ENCODE results near the gene TSC22D4.

Gene TSC22D4

DNA sequence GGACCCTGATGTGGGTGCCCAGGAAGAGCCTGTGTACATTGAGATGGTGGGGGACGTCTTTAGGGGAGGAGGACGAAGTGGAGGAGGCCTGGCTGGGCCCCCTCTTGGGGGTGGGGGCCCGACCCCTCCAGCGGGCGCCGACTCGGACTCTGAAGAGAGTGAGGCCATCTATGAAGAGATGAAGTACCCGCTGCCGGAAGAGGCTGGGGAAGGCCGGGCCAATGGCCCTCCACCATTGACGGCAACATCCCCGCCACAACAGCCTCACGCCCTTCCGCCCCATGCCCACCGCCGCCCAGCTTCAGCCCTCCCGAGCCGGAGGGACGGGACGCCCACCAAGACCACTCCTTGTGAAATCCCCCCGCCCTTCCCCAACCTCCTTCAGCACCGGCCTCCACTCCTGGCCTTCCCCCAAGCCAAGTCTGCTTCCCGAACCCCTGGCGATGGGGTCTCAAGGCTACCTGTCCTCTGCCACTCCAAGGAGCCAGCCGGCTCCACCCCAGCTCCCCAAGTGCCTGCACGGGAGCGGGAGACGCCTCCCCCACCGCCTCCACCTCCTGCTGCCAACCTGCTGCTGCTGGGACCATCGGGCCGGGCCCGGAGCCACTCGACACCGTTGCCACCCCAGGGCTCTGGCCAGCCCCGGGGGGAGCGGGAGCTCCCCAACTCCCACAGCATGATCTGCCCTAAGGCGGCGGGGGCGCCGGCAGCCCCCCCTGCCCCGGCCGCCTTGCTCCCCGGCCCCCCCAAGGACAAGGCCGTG, 9.5 kb upstream of the TSC22D4 start:
- H3K79me2 ChIP-seq (ENCODE audit: control insufficient read depth, insufficient read depth, low read length, poor library complexity): no peaks in the 10 kb centered on the region

DNA sequence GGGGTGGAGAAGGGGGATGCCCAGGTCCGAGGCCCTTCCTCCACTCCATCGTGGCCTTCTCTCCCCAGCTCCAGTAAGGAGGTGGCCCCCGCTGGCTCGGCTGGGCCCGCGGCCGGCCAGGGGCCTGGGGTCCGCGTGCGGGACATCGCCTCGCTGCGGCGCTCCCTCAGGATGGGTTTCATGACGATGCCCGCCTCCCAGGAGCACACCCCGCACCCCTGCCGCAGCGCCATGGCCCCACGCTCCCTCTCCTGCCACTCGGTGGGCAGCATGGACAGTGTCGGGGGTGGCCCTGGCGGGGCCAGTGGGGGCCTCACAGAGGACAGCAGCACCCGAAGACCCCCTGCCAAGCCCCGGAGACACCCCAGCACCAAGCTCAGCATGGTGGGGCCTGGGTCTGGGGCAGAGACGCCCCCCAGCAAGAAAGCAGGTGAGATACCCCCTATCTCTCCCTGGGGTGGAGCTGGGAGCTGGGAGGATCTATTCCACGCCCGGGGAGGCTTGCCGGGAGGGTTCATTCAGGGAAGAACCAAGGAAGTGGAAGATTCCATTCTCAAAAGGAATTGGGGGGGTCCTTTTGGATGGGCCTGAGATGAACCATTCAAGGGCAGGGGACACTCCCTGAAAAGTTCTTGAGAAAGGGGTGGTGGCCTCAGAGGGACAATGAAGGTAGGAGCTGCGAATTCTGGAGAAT, 7.9 kb upstream of the TSC22D4 start:
- H2BK12ac ChIP-seq (ENCODE audit: low read length): no peak overlapping the region
- H4K12ac ChIP-seq (ENCODE audit: low read depth, low read length): no peak overlapping the region
- H3K27me3 ChIP-seq (ENCODE audit: insufficient read depth, low read length): no peaks in the 10 kb centered on the region
- H4K8ac ChIP-seq (ENCODE audit: low read depth, low read length): no peak overlapping the region
- H3K23ac ChIP-seq (ENCODE audit: low read length): no peak overlapping the region
- no peak overlapping the region for H3K9ac ChIP-seq (ENCODE audit: low read length)
- H3K14ac ChIP-seq (ENCODE audit: low read length): no peak overlapping the region
- no peaks in the 10 kb centered on the region for H3K36me3 ChIP-seq (ENCODE audit: control insufficient read depth in 1 of 2, insufficient read depth in 2 of 2, low read length in 2 of 2)
- H3K4ac ChIP-seq (ENCODE audit: low read depth, low read length): no peak overlapping the region
- no peaks in the 10 kb centered on the region for H3K9me3 ChIP-seq (ENCODE audit: insufficient read depth, low read depth, low read length)
- no CpG with 5 or more reads among the region's 30 CpGs for WGBS (ENCODE audit: extremely low coverage, insufficient coverage, insufficient read length)
- no peak overlapping the region for H4K91ac ChIP-seq (ENCODE audit: low read depth, low read length)
- H3K27ac ChIP-seq (ENCODE audit: low read depth, low read length): no peak overlapping the region
- DNase-seq: no peak
- no peak overlapping the region for H3K18ac ChIP-seq (ENCODE audit: low read length)
- H2AK5ac ChIP-seq (ENCODE audit: low read length): no peak overlapping the region
- no peaks in the 10 kb centered on the region for H3K79me2 ChIP-seq (ENCODE audit: control insufficient read depth, insufficient read depth, low read length, poor library complexity)
- no peak overlapping the region for H2AFZ ChIP-seq (ENCODE audit: insufficient read depth, low read length, poor library complexity)
- no peak overlapping the region for H3K4me2 ChIP-seq (ENCODE audit: low read length)
- no peak overlapping the region for H2BK5ac ChIP-seq (ENCODE audit: low read depth, low read length, poor library complexity)
- no peak overlapping the region for H3K4me3 ChIP-seq (ENCODE audit: low read depth, low read length)
- H3K79me1 ChIP-seq (ENCODE audit: low read length): peaks cover 2% of the 10 kb centered on the region
- H3K4me1 ChIP-seq (ENCODE audit: control insufficient read depth in 1 of 2, insufficient read depth in 2 of 2, low read length in 2 of 2): peaks cover 2 to 3% of the 10 kb centered on the region in 2 experiments
- no peak overlapping the region for H2BK120ac ChIP-seq (ENCODE audit: insufficient read depth, low read length, poor library complexity)

More for the DNA sequence above, 9.5 kb upstream of the TSC22D4 start:
- H3K4ac ChIP-seq (ENCODE audit: low read depth, low read length): no peak overlapping the region
- H2BK12ac ChIP-seq (ENCODE audit: low read length): no peak overlapping the region
- H3K79me1 ChIP-seq (ENCODE audit: low read length): peaks cover 2% of the 10 kb centered on the region
- H3K14ac ChIP-seq (ENCODE audit: low read length): no peak overlapping the region
- no peak overlapping the region for H3K18ac ChIP-seq (ENCODE audit: low read length)
- H2AK5ac ChIP-seq (ENCODE audit: low read length): no peak overlapping the region
- no peak overlapping the region for H3K9ac ChIP-seq (ENCODE audit: low read length)
- no peak overlapping the region for H4K12ac ChIP-seq (ENCODE audit: low read depth, low read length)
- H3K9me3 ChIP-seq (ENCODE audit: insufficient read depth, low read depth, low read length): no peaks in the 10 kb centered on the region
- no peak overlapping the region for H3K4me2 ChIP-seq (ENCODE audit: low read length)
- H4K8ac ChIP-seq (ENCODE audit: low read depth, low read length): no peak overlapping the region
- no peak overlapping the region for H3K27ac ChIP-seq (ENCODE audit: low read depth, low read length)
- no peak overlapping the region for H2AFZ ChIP-seq (ENCODE audit: insufficient read depth, low read length, poor library complexity)
- no peak overlapping the region for H2BK120ac ChIP-seq (ENCODE audit: insufficient read depth, low read length, poor library complexity)
- DNase-seq: no peak
- no peak overlapping the region for H3K23ac ChIP-seq (ENCODE audit: low read length)
- H2BK5ac ChIP-seq (ENCODE audit: low read depth, low read length, poor library complexity): no peak overlapping the region
- no peaks in the 10 kb centered on the region for H3K36me3 ChIP-seq (ENCODE audit: control insufficient read depth in 1 of 2, insufficient read depth in 2 of 2, low read length in 2 of 2)
- no peaks in the 10 kb centered on the region for H3K4me1 ChIP-seq (ENCODE audit: control insufficient read depth in 1 of 2, insufficient read depth in 2 of 2, low read length in 2 of 2)
- peaks cover 3% of the 10 kb centered on the region for H3K27me3 ChIP-seq (ENCODE audit: insufficient read depth, low read length)
- H4K91ac ChIP-seq (ENCODE audit: low read depth, low read length): no peak overlapping the region
- H3K4me3 ChIP-seq (ENCODE audit: low read depth, low read length): no peak overlapping the region
- no CpG with 5 or more reads among the region's 44 CpGs for WGBS (ENCODE audit: extremely low coverage, insufficient coverage, insufficient read length)

DNA sequence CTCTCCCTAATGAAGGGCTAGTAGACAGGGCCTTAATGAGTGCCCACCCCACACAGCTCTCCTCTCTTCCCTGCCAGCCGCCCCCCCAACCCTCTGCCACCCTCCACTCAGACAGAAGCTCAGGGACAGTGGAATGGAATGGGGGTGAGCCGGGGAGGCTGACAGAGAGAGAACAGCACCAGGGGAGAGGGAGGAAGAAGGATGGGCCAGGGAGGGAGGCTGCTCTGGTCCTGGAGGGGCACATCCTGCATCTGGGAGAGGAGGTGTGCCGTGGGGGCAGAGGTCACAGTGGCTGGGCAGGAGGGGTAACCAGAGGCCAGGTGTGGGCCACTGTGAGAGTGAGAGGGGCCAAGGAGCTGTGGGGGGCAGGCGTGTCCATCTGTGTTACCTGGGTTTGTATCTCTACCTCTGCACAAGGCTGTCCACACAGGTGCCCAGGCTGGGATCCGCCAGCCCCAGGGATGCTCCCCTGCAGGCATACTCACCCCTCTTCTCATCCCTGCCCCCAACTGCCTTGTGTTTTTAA, 7.2 kb upstream of the TSC22D4 start:
- H4K91ac ChIP-seq (ENCODE audit: low read depth, low read length): no peak overlapping the region
- H3K9me3 ChIP-seq (ENCODE audit: insufficient read depth, low read depth, low read length): no peaks in the 10 kb centered on the region
- no peak overlapping the region for H3K9ac ChIP-seq (ENCODE audit: low read length)
- no CpG with 5 or more reads among the region's 5 CpGs for WGBS (ENCODE audit: extremely low coverage, insufficient coverage, insufficient read length)
- DNase-seq: no peak
- no peak overlapping the region for H2BK5ac ChIP-seq (ENCODE audit: low read depth, low read length, poor library complexity)
- H4K8ac ChIP-seq (ENCODE audit: low read depth, low read length): no peak overlapping the region
- H3K79me1 ChIP-seq (ENCODE audit: low read length): peaks cover 2% of the 10 kb centered on the region
- H4K12ac ChIP-seq (ENCODE audit: low read depth, low read length): no peak overlapping the region
- no peak overlapping the region for H2AK5ac ChIP-seq (ENCODE audit: low read length)
- no peak overlapping the region for H3K4me3 ChIP-seq (ENCODE audit: low read depth, low read length)
- no peak overlapping the region for H2BK12ac ChIP-seq (ENCODE audit: low read length)
- no peak overlapping the region for H2AFZ ChIP-seq (ENCODE audit: insufficient read depth, low read length, poor library complexity)
- peaks cover 2 to 3% of the 10 kb centered on the region in 2 experiments for H3K4me1 ChIP-seq (ENCODE audit: control insufficient read depth in 1 of 2, insufficient read depth in 2 of 2, low read length in 2 of 2)
- H2BK120ac ChIP-seq (ENCODE audit: insufficient read depth, low read length, poor library complexity): no peak overlapping the region
- H3K27me3 ChIP-seq (ENCODE audit: insufficient read depth, low read length): no peaks in the 10 kb centered on the region
- H3K36me3 ChIP-seq (ENCODE audit: control insufficient read depth in 1 of 2, insufficient read depth in 2 of 2, low read length in 2 of 2): no peaks in the 10 kb centered on the region
- no peak overlapping the region for H3K4me2 ChIP-seq (ENCODE audit: low read length)
- no peak overlapping the region for H3K23ac ChIP-seq (ENCODE audit: low read length)
- no peak overlapping the region for H3K14ac ChIP-seq (ENCODE audit: low read length)
- no peaks in the 10 kb centered on the region for H3K79me2 ChIP-seq (ENCODE audit: control insufficient read depth, insufficient read depth, low read length, poor library complexity)
- no peak overlapping the region for H3K18ac ChIP-seq (ENCODE audit: low read length)
- H3K4ac ChIP-seq (ENCODE audit: low read depth, low read length): no peak overlapping the region
- no peak overlapping the region for H3K27ac ChIP-seq (ENCODE audit: low read depth, low read length)

GRCh38 chr7:100485471-100485876, 6.5 kb upstream of the TSC22D4 start:
- H3K9ac ChIP-seq (ENCODE audit: low read length): no peak overlapping the region
- peaks cover 2% of the 10 kb centered on the region for H3K79me1 ChIP-seq (ENCODE audit: low read length)
- no peaks in the 10 kb centered on the region for H3K36me3 ChIP-seq (ENCODE audit: control insufficient read depth in 1 of 2, insufficient read depth in 2 of 2, low read length in 2 of 2)
- no peak overlapping the region for H3K14ac ChIP-seq (ENCODE audit: low read length)
- no peaks in the 10 kb centered on the region for H3K79me2 ChIP-seq (ENCODE audit: control insufficient read depth, insufficient read depth, low read length, poor library complexity)
- H4K91ac ChIP-seq (ENCODE audit: low read depth, low read length): no peak overlapping the region
- H4K8ac ChIP-seq (ENCODE audit: low read depth, low read length): no peak overlapping the region
- no peak overlapping the region for H3K4me2 ChIP-seq (ENCODE audit: low read length)
- no peak overlapping the region for H2AFZ ChIP-seq (ENCODE audit: insufficient read depth, low read length, poor library complexity)
- H3K4me1 ChIP-seq (ENCODE audit: control insufficient read depth in 1 of 2, insufficient read depth in 2 of 2, low read length in 2 of 2): peaks cover 2 to 3% of the 10 kb centered on the region in 2 experiments
- no CpG with 5 or more reads among the region's 4 CpGs for WGBS (ENCODE audit: extremely low coverage, insufficient coverage, insufficient read length)
- H3K23ac ChIP-seq (ENCODE audit: low read length): no peak overlapping the region
- no peak overlapping the region for H3K4me3 ChIP-seq (ENCODE audit: low read depth, low read length)
- H2BK120ac ChIP-seq (ENCODE audit: insufficient read depth, low read length, poor library complexity): no peak overlapping the region
- H2AK5ac ChIP-seq (ENCODE audit: low read length): no peak overlapping the region
- DNase-seq: no peak
- no peak overlapping the region for H3K18ac ChIP-seq (ENCODE audit: low read length)
- no peak overlapping the region for H4K12ac ChIP-seq (ENCODE audit: low read depth, low read length)
- no peaks in the 10 kb centered on the region for H3K27me3 ChIP-seq (ENCODE audit: insufficient read depth, low read length)
- H2BK12ac ChIP-seq (ENCODE audit: low read length): no peak overlapping the region
- no peaks in the 10 kb centered on the region for H3K9me3 ChIP-seq (ENCODE audit: insufficient read depth, low read depth, low read length)
- no peak overlapping the region for H2BK5ac ChIP-seq (ENCODE audit: low read depth, low read length, poor library complexity)
- H3K4ac ChIP-seq (ENCODE audit: low read depth, low read length): no peak overlapping the region
- no peak overlapping the region for H3K27ac ChIP-seq (ENCODE audit: low read depth, low read length)
